GM21381 (cell line): ENCODE data around the gene FRK.
"Not testable (repeated sequence)": the region's sequence is repeated elsewhere in the genome, so short reads cannot be mapped to it uniquely, and the experiment has no call there.

Source experiments
- ATAC-seq: cut with Tn5 transposase; IDR thresholded peaks from one replicate; pipeline ENCODE4 v1.9.1; 2021; ENCODE audit warnings: mild to moderate bottlenecking, moderate library complexity; ENCODE audit not compliant: unreplicated experiment

The FRK gene

GRCh38 chr6:115891111-115891669, 169.5 kb downstream of the FRK start:
- peak; percentile 97 for ATAC-seq

GRCh38 chr6:115890238-115890637, 170.5 kb downstream of the FRK start:
- ATAC-seq: no peak

DNA sequence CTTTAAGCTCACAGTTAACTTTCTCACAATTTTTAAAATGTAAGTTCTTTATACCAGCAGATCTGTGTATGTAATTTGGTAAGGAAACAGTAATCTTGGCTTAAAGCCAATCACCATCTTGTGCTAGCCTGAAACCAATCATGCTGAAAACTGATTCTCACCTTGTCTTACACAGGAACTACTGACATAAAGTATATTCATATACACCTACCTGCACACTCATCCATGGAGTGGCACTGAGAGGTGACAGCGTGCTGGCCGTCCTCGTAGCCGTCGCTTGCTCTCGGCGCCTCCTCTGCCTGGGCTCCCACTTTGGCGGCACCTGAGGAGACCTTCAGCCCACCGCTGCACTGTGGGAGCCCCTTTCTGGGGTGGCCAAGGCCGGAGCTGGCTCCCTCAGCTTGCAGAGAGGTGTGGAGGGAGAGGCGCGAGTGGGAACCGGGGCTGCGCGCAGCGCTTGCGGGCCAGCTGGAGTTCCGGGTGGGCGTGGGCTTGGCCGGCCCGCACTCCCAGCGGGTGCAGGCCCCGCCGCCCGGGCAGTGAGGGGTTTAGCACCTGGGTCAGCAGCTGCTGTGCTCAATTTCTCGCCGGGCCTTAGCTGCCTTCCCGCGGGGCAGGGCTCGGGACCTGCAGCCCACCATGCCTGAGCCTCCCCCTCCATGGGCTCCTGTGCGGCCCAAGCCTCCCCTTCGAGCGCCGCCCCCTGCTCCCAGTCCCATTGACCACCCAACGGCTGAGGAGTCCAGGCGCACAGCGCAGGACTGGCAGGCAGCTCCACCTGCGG, 171.8 kb downstream of the FRK start:
- not testable (repeated sequence) for ATAC-seq

DNA sequence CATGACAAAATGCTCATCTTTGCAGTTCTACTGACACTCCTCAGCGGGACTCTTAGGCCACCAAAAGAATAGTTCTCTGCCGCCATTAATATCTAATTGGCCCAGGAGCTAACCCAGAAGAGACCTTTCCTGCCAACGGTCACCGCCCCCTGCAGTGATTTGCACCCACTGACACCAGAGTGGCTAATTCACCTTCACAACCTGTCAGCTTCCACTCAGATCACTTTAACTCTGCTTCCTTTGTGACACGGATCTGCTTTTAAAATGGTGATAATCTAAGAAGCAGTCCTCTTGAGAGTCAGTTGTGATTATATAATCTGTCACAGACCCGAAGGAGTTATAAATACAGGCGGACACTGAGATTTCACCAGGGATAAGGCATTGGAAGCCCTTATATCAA, 172.8 kb downstream of the FRK start:
- ATAC-seq: no peak

GRCh38 chr6:115885636-115886366, 174.9 kb downstream of the FRK start:
- peak; percentile 46 for ATAC-seq

DNA sequence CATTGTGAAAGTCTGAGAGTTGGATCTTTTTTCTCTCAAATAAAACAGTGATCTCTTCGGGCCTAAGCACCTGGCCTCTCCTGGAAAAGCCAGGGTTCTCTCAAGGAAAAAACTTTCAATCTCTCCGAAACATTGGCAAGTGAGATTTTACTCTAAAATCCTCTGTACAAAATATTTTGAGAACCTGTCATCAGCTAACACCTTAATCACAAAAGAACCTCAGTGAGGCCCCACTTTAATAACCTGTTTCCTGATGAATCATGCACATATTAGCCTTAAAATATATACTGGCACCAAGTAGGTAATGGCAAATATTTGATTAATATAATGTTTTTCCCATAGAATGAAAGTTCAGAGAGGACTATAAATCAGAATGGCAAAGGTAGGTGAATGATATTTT, 177.9 kb downstream of the FRK start:
- no peak for ATAC-seq

DNA sequence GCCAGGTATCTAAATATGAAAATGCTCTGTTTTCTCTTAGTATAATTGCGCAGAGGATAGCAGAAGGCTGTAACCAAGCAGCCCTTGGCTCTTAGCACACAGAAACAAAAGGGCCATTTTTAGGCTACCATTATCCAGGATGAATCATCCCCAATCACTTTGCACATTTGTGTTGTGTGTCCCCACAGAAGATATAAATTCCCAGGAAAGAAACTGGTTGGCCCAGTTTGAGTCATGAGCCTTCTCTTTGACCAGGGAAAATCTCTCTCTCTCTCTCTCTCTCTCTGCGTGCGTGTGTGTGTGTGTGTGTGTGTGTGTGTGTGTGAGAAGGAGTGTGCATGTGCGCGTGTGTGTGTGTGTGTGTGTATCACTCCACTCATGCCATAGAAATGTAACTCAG, 178.5 kb downstream of the FRK start:
- no peak for ATAC-seq
